Iris pigment epithelial cell (primary cell): ENCODE measurements around the gene DISP3.

Experiments
- DNase-seq: peaks from one replicate; pipeline ENCODE4 v3.0.0-alpha.2; 2011; ENCODE audit warnings: low read depth

DISP3 gene

GRCh38 chr1:11546456-11546855, 67.5 kb downstream of the DISP3 start:
- DNase-seq, result no peak

DNA sequence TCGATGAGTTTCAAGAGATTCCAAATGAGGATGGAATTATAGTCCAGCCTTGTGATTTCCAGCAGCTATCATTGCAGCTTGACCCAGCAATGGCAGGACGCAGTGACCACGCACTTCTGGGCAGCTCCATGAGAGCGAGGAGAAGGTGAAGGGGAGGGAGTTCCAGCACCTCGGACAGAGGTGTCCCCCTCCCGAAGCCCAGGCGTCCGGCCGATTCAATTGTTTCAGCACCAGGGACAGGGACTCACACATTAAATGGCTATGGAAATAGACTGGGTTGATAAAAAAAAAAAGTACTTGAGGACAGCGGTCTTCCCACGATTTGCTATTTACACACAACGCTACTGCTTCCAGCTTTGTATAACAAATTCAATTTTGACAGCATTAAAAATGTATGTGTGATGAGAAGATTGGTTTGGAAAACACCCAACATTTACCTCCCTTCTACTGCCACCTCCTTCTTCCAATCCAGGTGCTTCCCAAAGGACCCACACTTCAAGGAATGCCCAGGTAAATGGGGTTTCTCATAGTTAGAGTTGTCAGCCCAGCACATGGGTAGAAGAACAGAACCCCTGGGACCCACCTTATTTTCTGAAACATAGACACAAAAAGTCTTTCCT, 71.8 kb downstream of the DISP3 start:
- peak; percentile 71 for DNase-seq

DNA sequence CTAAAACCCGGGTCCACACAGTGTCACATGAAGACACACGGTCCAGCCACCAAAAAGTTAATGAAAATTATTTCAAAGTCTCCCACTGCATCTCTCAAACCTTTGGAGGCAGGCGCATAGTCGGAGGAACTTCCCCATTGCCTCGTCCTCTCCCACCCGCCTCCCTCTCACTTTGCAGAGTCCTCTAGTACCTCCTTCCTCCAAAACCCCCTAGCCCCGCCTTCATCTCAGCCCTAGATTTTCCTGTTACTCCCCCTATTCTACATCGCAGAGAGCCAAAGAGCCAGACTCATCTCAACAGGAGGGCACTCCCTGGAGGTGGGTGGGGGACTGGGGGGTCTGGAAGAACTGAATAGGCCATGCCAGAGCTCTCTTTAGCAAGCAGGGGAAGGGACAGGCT, 79.3 kb downstream of the DISP3 start:
- DNase-seq, result no peak

DNA sequence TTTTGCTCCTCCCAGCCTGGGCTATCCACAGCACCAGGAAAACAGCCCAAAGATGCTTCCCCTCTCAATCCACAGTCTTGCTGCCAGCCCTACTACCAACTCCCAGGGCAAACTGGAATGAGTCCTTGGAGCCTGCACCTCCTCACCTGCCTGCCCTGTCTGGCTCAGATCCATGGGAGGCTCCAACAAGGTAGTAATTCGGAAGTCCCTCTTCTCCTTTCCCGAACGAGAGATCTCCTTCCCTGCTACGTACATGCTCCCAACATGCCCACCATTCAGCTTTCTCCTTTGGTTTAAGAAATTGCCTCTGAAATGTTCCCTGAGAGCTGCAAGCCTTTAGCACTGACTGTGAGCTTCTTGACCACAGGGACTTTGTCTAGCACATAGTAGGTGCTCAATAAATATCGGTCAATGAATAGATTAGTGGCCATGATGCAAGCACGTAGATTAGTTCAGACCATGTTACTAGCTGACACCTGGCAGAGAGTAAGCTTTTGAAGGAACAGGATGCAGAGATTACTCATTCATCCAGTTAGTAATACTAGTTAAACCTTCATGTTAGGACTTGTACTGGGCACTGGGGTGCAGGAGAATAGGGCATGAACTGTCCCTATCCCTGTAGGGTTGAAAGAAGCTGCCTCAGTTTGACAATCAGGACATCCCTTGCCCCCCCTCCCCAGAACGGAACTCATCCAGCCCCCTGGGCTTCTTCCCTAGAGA, 80.1 kb downstream of the DISP3 start:
- DNase-seq, result no peak

DNA sequence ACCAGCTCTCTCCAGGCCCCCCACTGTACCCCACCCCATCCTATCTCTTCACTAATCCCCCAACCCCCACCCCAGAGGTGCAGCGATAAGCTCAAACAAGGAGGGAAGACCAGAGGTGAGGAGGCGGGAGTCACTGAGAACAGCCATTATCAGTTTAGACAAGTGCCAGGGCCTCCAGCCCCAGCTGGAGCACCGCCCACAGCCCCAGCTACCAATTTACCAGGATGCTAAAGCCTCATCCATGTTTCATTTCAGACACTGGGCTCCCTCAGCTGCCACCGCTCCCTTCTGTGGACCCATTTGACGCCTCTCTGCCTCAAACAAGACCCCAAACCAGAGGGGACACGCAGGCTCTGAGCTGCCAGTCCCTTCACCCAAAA, 80.6 kb downstream of the DISP3 start:
- no peak for DNase-seq

- DNase-seq, result no peak
Measured at GRCh38 chr1:11560061-11560460, 81.1 kb downstream of the DISP3 start.

- no peak for DNase-seq
Measured at GRCh38 chr1:11561740-11562139, 82.8 kb downstream of the DISP3 start.

DNA sequence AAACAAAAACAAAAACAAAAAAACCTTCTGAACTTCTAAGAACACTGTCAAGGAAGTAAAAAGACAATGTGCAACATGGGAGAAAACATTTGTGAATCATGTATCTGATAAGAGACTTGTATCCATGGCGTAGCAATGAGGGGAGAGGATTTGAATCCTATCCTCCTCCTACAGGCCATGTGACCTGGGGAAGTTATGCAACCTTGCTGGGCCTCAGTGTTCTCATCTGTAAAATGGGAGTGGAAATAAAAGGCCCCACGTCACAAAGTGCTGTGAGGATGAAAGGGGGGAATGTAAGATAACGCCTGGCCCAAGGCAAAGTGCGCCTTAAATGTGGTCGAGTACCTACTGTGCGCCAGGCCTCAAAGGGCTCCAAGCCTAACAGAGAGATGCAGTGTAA, 83.7 kb downstream of the DISP3 start:
- DNase-seq, result no peak

DNA sequence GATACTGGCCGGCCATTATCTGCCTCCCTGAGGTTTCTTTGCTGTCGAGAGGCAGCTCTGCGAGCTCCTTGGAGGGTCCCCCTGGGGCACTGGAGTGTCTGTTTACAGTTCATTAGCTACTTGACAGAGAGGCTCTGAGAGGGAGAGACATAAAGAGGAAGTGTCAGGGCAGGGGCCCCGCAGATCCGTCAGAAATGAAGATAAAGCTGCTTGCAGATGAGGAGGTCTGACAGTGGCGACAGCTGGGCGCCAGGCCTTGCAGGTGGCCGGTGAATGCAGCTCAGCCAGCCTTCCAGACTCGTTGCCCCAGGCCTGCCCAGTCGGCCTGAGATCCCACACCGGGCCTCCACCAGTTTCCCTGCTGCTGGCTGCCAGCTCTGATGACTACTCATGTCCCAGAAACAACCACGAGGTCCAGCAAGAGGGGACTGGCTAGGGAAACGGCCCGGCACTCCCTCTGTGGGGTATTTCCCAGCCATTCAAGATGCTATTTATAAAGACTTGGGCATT, 84.7 kb downstream of the DISP3 start:
- peak; percentile 31 for DNase-seq

DNA sequence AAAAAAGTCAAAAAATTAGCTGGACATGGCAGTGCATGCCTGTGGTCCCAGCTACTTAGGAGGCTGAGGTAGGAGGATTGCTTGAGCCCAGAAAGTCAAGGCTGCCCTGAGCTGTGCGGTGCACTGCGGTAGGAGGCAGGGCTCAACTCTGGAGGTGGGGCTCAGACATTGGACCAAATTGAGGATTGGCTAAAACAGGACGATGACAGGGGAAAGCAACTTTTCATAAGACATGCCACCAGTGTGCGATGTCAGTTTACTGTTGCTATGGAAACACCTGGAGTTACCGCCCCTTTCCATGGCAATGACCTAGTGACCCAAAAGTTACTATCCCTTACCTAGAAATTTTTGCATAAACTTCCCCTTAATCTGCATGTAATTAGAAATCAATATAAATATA, 85.3 kb downstream of the DISP3 start:
- no peak for DNase-seq

DNA sequence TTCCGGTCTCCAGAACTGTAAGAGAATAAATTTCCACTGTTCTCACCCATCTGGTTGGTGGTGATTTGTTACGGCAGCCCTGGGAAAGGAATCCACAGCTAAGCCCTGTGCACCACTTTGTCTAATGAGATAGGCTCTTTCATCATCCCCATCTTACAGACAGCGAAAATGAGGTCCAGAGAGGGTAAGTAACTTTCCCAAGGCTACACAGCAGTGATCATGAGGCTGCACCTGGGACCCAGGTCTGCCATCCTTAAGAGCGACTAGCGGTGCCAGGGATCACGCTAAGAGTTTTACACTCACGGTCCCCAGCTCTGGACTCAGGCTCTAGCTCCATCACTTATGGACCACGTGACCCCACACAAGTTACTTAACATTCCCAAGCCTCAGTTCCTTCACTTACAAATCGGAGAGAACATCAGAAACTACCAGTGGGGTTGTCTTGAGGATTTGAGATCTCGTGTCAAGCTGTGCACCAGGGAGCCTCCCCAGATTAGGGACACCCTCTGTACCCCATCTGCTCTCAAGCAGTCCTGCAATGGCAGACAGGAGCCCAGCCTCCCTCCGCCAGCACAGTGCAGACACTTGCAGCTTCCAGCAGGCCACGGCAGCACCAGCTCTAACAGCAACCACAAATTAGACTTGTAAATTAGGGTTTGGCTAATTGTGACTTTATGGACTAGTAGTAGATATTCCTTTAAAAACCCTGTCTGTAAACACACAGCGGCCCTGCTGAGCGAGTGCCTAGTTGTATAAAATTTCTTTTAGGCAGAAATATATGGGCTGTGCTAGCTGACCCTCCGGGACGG, 87.3 kb downstream of the DISP3 start:
- DNase-seq, result no peak

- no peak for DNase-seq
Measured at GRCh38 chr1:11567244-11568065, 88.5 kb downstream of the DISP3 start.

- DNase-seq, result peak; percentile 5
Measured at GRCh38 chr1:11568687-11569086, 89.7 kb downstream of the DISP3 start.

GRCh38 chr1:11569551-11569950, 90.6 kb downstream of the DISP3 start:
- DNase-seq, result no peak

- DNase-seq, result no peak
Measured at GRCh38 chr1:11569954-11570353, 91.0 kb downstream of the DISP3 start.

DNA sequence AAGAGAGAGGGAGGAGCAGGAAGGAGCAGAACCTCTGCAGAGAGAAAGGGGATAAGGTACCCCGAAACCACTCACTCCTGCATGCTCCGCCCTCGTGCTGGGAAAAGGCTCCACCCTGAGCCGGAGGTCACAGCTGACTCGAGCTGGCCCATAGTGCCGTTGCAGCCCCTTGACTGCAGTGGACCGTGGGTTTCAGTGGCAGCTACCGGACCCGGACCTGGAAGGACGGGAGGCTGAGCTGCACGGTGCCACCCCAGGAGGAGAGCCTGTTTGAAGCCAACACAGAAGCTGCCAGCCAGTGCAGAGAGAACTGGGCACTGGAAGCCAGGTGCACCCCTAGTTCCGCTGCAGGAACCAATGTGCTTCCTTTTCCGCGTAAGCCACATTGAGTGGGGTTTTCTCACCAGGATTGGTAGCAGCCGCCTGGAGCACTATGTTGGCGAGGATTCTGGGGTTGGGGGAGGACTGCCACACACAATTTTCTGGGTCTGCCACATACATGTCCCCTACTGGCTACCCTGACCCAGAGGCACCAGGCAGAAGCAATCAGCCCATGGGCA, 91.9 kb downstream of the DISP3 start:
- no peak for DNase-seq

DNA sequence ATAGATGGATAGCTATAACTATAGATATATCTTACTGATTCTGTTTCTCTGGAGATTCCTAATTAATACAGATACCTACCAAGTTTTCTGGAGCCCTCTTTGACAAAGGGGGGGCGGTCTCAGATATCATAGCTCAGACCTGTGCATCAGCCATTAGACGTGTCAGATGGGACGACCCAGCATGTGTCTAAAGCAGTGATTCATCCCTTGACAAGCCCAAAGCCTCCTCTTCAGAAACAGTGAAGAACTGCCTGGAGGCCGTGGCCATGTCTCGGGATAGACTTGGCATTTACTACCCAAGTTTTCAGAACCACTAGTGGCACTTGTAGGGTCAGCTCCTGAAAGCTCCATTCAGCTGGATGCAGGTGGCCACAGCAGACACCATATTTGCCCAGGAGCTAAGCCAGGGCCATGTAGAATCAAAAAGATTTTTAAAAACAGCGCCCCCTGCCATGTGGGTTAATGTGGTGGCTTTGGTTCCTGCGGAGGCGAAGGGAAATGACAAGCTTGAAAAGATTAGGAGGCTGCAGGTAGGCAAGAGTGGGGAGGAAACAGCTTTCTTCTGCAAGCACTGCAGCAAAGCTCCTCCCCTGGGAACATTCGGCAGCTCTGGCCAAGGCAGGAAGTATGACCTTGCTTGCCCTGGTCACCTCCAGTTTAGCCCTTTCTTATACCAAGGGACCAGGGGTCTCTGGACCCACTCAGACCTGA, 93.1 kb downstream of the DISP3 start:
- DNase-seq, result no peak

GRCh38 chr1:11573116-11573692, 94.2 kb downstream of the DISP3 start:
- no peak for DNase-seq

- no peak for DNase-seq
Measured at GRCh38 chr1:11575553-11575952, 96.6 kb downstream of the DISP3 start.

- no peak for DNase-seq
Measured at GRCh38 chr1:11576109-11576875, 97.3 kb downstream of the DISP3 start.
